Activated naive CD4-positive, alpha-beta T cell treated with anti-CD3 and anti-CD28 coated beads, Interleukin-2, amount 10 ng/mL, durations not matched to agents 5 hours and 36 hours (primary cell): Measurements from ENCODE around the gene MFSD2A. TPM values are rescaled to one million over a fixed set of nuclear protein-coding genes. Genes with fewer than 3 reads are reported as not detected.

Experiments used
- total RNA-seq, 2 experiments: library from RNA; stranded (reverse); gene quantifications; one replicate each; pipeline ENCODE4 v1.2.3, GENCODE V29; 2021

The MFSD2A gene
- total RNA-seq: 1 to 10 TPM; 2.3 TPM

DNA sequence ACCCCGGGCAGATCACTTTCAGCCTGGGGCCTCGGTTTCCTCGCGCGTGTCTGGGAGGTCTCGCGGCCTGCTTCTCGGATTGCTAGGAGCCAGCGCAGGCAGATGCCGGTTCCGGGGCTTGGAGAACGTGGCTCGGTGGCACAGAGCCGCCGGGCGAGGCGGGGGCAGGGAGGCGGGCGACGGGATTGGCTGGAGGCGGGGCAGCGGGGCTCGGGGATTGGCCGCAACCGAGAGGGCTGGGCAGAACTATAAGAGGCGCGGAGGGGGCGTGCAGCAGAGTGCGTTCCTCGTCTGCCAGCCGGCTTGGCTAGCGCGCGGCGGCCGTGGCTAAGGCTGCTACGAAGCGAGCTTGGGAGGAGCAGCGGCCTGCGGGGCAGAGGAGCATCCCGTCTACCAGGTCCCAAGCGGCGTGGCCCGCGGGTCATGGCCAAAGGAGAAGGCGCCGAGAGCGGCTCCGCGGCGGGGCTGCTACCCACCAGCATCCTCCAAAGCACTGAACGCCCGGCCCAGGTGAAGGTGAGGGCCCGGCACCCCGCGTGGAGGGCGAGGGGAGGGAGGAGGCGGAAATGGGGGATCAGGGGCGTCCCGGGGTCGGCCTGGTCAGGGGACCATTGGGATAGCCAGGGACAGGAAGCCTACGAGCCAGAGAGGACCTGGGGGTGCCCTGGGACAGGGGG is at the start of gene MFSD2A:
Gene MFSD2A (plus strand): TSS at position 276 of the 677 bp plus-strand sequence. CDS start 148 bp downstream, at position 424.

Other genes with a start within 250 kb of the MFSD2A start
- 10 to 100 TPM; 50.5 to 52.8 TPM for gene PPIE, start 216.3 kb upstream of the MFSD2A start, total RNA-seq
- gene OXCT2, start 183.8 kb upstream of the MFSD2A start, total RNA-seq: under 1 TPM in 1 of 2 experiments, not detected in 1; 0.17 TPM
- gene BMP8B, start 166.3 kb upstream of the MFSD2A start, total RNA-seq: under 1 TPM; 0.08 to 0.19 TPM
- gene TRIT1, start 71.6 kb upstream of the MFSD2A start, total RNA-seq: 10 to 100 TPM; 15.0 to 15.4 TPM
- under 1 TPM; 0.10 to 0.29 TPM for gene MYCL, start 53.2 kb upstream of the MFSD2A start, total RNA-seq
- gene CAP1, start 85.6 kb downstream of the MFSD2A start, total RNA-seq: 100 to 1,000 TPM; 718 to 732 TPM
- 10 to 100 TPM; 78.4 to 79.4 TPM for gene PPT1, start 142.1 kb downstream of the MFSD2A start, total RNA-seq
- 10 to 100 TPM; 23.3 to 24.4 TPM for gene RLF, start 206.2 kb downstream of the MFSD2A start, total RNA-seq